Keratinocyte (primary cell): ENCODE results near the gene HEATR1. TPM values are rescaled to one million over a fixed set of nuclear protein-coding genes. Genes with fewer than 3 reads are reported as not detected.
"Not testable (repeated sequence)": the region's sequence is repeated elsewhere in the genome, so short reads cannot be mapped to it uniquely, and the experiment has no call there.

Experiments
- DNase-seq: peaks from one replicate; pipeline ENCODE4 v3.0.0-alpha.2; 2011; ENCODE audit warnings: low read depth, missing footprints, low spot score
- FAIRE-seq: peaks from 2 replicates; lab custom pipeline; 2011; peaks lifted over from hg19 to GRCh38; lab: Jason Lieb, UNC
- H2AFZ ChIP-seq: 2 replicates; pipeline ENCODE4 v1.6.0; 2012; ENCODE audit warnings: low read length, control low read depth, inconsistent platforms; ENCODE audit not compliant: control insufficient read depth
- H3K27ac ChIP-seq: 2 replicates; pipeline ENCODE4 v1.5.1; 2011; ENCODE audit warnings: low read length; ENCODE audit not compliant: control insufficient read depth, insufficient read depth
- H3K27me3 ChIP-seq: 3 replicates; pipeline ENCODE4 v1.6.0; 2011; ENCODE audit warnings: low read length; ENCODE audit not compliant: control insufficient read depth, insufficient read depth; ENCODE audit errors: extremely low read depth
- H3K36me3 ChIP-seq, 2 experiments: 2 replicates in 1 of 2; 3 replicates in 1 of 2; pipeline ENCODE4 v1.5.1; 2011; ENCODE audit warnings: low read length in 2 of 2, mild to moderate bottlenecking in 1 of 2; ENCODE audit not compliant: control insufficient read depth in 2 of 2, insufficient read depth in 2 of 2; ENCODE audit errors: extremely low read depth in 1 of 2
- H3K4me1 ChIP-seq: 3 replicates; pipeline ENCODE4 v1.5.1; 2011; ENCODE audit warnings: low read length; ENCODE audit not compliant: control insufficient read depth, insufficient read depth; ENCODE audit errors: extremely low read depth
- H3K4me2 ChIP-seq: 3 replicates; pipeline ENCODE4 v1.6.0; 2011; ENCODE audit warnings: low read depth, low read length; ENCODE audit not compliant: control insufficient read depth, insufficient read depth; ENCODE audit errors: extremely low read depth
- H3K4me3 ChIP-seq, 3 experiments: fragments of 200-600 bp in 1 of 3; sonication (generic) in 1 of 3; 2 replicates in 2 of 3; 3 replicates in 1 of 3; pipeline ENCODE4 v1.5.1; 2011 to 2016; ENCODE audit warnings: low read length in 3 of 3, mild to moderate bottlenecking in 3 of 3, control low read depth in 2 of 3, inconsistent platforms in 1 of 3, low read depth in 1 of 3, mixed read lengths in 1 of 3, mixed run types in 1 of 3, moderate library complexity in 1 of 3; ENCODE audit not compliant: control insufficient read depth in 2 of 3, insufficient read depth in 2 of 3; ENCODE audit errors: extremely low read depth in 1 of 3
- H3K79me2 ChIP-seq: 2 replicates; pipeline ENCODE4 v1.6.0; 2012; ENCODE audit warnings: low read length; ENCODE audit not compliant: control insufficient read depth, insufficient read depth
- H3K9ac ChIP-seq: 3 replicates; pipeline ENCODE4 v1.6.0; 2011; ENCODE audit warnings: low read length; ENCODE audit not compliant: control insufficient read depth, insufficient read depth; ENCODE audit errors: extremely low read depth
- H3K9me1 ChIP-seq: 3 replicates; pipeline ENCODE4 v1.6.0; 2011; ENCODE audit warnings: low read length; ENCODE audit not compliant: control insufficient read depth, insufficient read depth; ENCODE audit errors: extremely low read depth
- H3K9me3 ChIP-seq: 2 replicates; pipeline ENCODE4 v1.5.1; 2012; ENCODE audit warnings: low read depth, low read length; ENCODE audit not compliant: control insufficient read depth
- H4K20me1 ChIP-seq: 3 replicates; pipeline ENCODE4 v1.6.0; 2011; ENCODE audit warnings: low read length; ENCODE audit not compliant: control insufficient read depth, insufficient read depth; ENCODE audit errors: extremely low read depth
- CTCF ChIP-seq, 3 experiments: IDR thresholded peaks in 1 of 3; conservative IDR thresholded peaks in 1 of 3; optimal IDR thresholded peaks in 1 of 3; 2 replicates in 2 of 3; 3 replicates in 1 of 3; pipeline versions ENCODE3 to v1.5.1; 2011; ENCODE audit warnings: low read length in 3 of 3, mild to moderate bottlenecking in 3 of 3, moderate library complexity in 2 of 3, control low read depth in 1 of 3, inconsistent platforms in 1 of 3; ENCODE audit not compliant: insufficient read depth in 2 of 3; ENCODE audit errors: extremely low read depth in 1 of 3
- EZH2 ChIP-seq: IDR thresholded peaks from one replicate; pipeline ENCODE4 v1.6.1; 2012; ENCODE audit warnings: inconsistent platforms, mild to moderate bottlenecking, low read length, moderate library complexity
- dilution Hi-C: fragments of 300-500 bp; cut with MboI; formaldehyde crosslinking; loops from one replicate; pipeline ENCODE4 v1.7.0; 2020; ENCODE audit warnings: low sequenced_read_pairs; ENCODE audit not compliant: extremely low pct_ligation_motif_present
- polyA plus RNA-seq, 5 experiments: library from polyadenylated mRNA; depleted of rRNA in 3 of 5; stranded (reverse) in 3 of 5; stranded (forward) in 1 of 5; unstranded in 1 of 5; fragments of >200 nt; gene quantifications; 1 replicate in 1 of 5; 2 replicates in 3 of 5; 3 replicates in 1 of 5; pipeline versions ENCODE4 v1.2.1 to v1.2.3, GENCODE V29; 2011 to 2012; ENCODE audit warnings: missing spikeins in 2 of 5, low read depth in 1 of 5, low replicate concordance in 1 of 5

The HEATR1 gene
- polyA plus RNA-seq, 1 donor (not counting 4 experiments of a cell fraction or from before 2014, with no cell fraction given) = 19.5 TPM

GRCh38 chr1:236608930-236609726 is 4.8 kb upstream of the HEATR1 start:
- Histone ChIP-seq H2AFZ (no peak overlapping the region), H3K9me1 (no peaks in the 10 kb centered on the region), H3K36me3 (no peaks in the 10 kb centered on the region), H3K4me1 (peaks cover 3% of the 10 kb centered on the region), H3K27ac (no peak overlapping the region), H3K27me3 (no peaks in the 10 kb centered on the region), H4K20me1 (no peaks in the 10 kb centered on the region), H3K9me3 (no peaks in the 10 kb centered on the region), H3K9ac (no peak overlapping the region), H3K4me2 (no peak overlapping the region), H3K4me3 (no peak overlapping the region), H3K79me2 (peaks cover 2% of the 10 kb centered on the region)
- dilution Hi-C loops = no loop called here
- TF ChIP-seq EZH2 (no peak), CTCF (optimal IDR thresholded peaks at IDR 0.05 in 1 of 3, IDR thresholded peaks at IDR 0.05 in 1 of 3, conservative IDR thresholded peaks at IDR 0.05 in 1 of 3; ENCODE audit: extremely low read depth in 1 of 3, insufficient read depth in 2 of 3, low read length in 3 of 3) (peak; percentile 52 to 68 (median 55))
- DNase-seq (no peak), FAIRE-seq (no peak)

GRCh38 chr1:236607597-236607996 is 3.3 kb upstream of the HEATR1 start:
- dilution Hi-C loops, FAIRE-seq, H3K4me2 ChIP-seq, H4K20me1 ChIP-seq, H3K27me3 ChIP-seq, H2AFZ ChIP-seq, H3K4me3 ChIP-seq, H3K9ac ChIP-seq, H3K36me3 ChIP-seq, H3K9me1 ChIP-seq, H3K27ac ChIP-seq, H3K9me3 ChIP-seq, H3K4me1 ChIP-seq, DNase-seq: not testable (repeated sequence)
- H3K79me2 ChIP-seq = peaks cover 17% of the 10 kb centered on the region
